Superior temporal gyrus (tissue), 1 donor: ENCODE data around the gene NPDC1.

Experiments used
- DNase-seq: peaks from one replicate; pipeline ENCODE4 v3.0.0-alpha.2; 2016; ENCODE audit errors: extremely low spot score

Gene NPDC1

DNA sequence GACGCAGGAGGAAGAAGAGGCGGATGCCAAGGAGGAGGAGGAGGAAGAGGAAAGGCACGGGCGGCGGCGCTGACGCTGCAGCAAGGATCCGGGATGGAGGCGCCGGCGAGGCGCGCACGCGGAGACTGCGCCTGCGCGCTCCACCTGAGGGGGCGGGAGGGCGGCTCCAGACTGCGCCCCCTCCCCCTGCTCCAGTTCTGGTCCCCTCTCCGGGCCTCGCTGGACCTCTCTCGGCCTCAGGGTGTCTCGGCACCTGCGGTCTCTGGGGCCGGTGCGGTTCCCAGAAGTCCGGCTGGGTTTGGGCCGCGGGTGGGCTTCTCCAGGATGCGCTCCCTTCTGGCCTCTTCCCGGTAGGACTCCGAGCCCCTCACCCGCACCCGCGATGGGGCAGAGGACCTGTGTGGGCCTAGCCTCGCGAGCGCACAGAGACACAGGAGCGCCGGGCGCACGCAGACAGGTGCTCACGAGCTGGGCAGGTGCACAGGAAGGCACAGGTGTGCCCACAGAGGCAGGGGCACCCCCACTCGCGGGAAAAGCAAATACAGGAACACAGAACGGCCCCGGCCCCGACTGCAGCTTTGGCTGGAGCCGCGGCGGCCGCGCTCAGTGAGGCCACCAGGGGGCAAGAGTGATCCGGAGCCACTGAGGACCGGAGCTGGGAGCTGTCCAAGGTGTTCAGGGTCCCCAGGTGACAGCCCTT lies at the start of gene NPDC1:
Gene NPDC1, minus strand, starts transcription at position 90 of the 700 bp plus-strand sequence. CDS start 188 bp downstream, outside the sequence.
- peak; percentile 79 for DNase-seq

DNA sequence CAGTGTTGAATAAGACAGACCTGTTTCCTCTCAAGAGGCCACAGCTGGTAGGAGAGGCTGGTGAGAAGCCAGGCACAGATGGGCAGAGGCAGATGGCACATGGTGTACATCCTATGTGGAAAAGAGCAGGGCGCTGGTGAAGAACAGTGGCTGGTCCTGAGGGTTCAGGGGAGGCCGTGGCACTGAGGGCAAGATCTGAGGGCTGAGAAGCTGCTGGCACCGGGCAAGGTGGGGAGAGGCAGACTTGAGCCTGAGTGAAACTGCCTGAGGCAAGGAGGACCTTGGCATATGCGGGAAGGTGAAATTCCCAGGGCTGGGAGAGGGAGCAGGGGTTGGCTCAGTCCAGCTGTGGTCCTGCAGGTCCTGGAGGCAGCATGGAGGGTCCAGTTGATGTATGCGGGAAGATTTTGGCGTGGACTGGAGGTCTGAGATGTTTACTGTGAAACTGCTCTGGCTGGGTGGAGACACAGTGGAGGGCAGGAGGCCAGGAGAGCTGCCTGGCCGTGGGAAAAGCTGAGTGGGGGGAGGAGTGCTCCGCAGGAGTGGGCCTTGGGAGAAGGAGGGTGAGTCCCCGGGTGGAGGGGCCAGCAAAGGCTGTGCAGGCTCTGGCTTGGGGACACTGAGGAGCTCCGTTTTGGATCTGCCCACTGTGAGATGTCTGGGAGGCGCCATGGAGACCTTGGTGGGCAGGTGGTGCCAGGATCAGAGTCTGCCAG lies 43.4 kb upstream of the NPDC1 start:
- no peak for DNase-seq

- no peak for DNase-seq
Observed at GRCh38 chr9:137088121-137088520, 42.1 kb upstream of the NPDC1 start.

DNA sequence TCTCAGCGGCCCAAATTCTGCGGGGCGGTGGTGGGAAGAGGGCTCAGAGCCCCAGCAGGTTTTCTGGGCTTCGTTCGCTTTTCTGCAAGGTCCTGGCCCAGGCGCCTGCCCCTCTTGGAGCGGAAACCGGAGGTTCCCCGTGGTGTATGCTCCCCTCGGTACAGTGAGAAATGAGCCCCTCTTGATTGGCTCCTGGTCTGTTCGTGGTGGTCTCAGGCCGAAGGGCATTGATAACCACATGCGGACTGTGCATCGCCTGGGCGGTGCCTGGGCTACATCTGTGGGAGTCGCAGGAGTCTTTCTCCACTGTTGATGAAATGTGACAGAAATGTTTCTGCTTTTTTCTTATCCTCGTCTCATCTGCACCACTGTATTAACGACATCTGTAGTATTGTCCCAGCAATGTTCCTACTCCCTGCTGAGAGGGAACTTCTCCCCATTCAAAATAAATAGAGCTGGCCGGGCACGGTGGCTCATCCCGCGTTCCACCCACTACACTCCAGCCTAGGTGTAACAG lies 41.5 kb upstream of the NPDC1 start:
- DNase-seq: no peak

- peak; percentile 97 for DNase-seq
Observed at GRCh38 chr9:137086531-137087408, 40.8 kb upstream of the NPDC1 start, which contains the start of gene MAN1B1. MAN1B1 (plus strand) TSS chr9:137086985; CDS start chr9:137087000, 15 bp downstream.

GRCh38 chr9:137085920-137086530 lies 40.0 kb upstream of the NPDC1 start:
- no peak for DNase-seq

- no peak for DNase-seq
Observed at GRCh38 chr9:137084526-137084925, 38.5 kb upstream of the NPDC1 start.

DNA sequence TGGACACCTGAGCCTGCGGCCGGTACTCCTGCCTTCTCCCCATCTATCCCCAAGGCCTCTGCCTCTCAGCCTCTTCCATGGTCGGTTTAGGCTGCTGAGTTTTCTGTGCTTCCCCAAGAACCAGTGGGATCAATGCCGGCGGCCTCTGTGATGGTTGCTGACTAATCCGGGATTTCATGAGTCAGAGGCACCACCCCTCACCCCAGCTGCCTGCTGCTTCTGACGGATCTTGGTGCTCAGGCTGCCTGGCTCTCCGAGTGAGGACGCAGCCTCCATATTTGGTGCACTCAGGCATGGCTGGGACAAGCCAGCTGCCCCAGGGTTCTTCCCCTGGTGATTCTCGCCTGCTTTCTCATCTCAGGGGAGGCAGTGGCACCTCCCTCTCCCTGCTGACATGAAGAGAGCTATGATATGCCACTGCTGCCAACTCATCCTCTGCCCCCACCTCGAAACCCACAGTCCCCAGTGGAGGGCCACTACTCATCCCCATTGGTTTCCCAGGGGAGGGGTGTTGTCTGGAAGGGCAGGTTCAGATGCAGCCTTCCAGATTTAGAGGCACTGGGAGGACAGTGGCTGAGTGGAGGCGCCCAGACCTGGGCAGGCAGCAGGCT lies 37.5 kb upstream of the NPDC1 start:
- peak; percentile 42 for DNase-seq

DNA sequence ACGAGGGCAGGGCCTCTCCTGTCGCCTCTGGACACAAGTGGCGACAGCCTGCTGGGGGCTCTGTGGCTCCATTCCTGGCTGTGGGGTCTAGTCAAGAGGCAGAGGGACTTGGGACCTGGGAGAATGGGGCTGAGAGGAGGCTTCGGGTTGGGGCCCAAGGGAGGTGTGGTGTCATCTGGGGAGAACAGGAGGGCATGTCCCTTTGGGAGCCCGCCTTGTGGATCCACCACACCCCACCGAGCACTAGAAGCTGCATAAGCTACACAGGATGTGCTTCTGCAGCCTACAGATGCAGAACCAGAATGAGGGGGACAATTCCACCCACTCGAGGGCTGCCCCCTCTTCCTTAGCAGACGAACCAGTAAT lies 36.9 kb upstream of the NPDC1 start:
- DNase-seq: no peak

DNA sequence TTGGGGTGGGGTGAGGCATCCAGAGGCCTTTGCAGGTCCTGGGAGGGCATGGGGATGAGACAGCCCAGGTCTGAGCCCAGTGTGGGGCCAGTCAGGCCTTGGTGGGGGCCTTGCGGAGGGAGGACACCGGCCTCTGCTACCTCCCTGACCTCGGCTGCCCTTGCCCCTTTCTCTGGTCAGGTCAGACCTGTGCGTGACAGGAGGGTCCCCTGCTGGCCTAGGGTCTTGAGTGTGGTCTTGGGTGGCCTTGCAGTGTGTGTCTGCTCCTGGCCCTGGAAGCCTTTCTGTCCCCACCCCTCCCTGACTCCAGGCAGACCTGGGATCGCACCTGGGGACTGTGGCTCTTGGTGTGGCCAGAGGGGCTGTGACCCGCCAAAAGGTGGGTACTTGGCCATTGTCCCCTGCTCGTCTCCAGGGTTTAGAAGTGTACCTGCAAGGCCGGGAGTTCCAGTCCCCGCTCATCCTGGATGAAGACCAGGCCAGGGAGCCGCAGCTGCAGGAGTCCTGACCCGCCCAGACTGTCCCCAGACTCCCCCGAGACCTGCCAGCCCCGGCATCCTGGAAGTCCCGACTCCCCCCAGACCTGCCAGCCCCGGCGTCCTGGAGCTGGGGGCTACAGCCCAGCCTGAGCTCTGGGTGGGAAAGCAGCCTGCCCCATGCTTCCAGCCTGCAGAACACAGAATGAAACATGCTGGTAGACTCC lies 36.4 kb upstream of the NPDC1 start:
- no peak for DNase-seq

- DNase-seq: no peak
Observed at GRCh38 chr9:137080260-137081122, 34.5 kb upstream of the NPDC1 start.

- DNase-seq: no peak
Observed at GRCh38 chr9:137079401-137079787, 33.4 kb upstream of the NPDC1 start.

DNA sequence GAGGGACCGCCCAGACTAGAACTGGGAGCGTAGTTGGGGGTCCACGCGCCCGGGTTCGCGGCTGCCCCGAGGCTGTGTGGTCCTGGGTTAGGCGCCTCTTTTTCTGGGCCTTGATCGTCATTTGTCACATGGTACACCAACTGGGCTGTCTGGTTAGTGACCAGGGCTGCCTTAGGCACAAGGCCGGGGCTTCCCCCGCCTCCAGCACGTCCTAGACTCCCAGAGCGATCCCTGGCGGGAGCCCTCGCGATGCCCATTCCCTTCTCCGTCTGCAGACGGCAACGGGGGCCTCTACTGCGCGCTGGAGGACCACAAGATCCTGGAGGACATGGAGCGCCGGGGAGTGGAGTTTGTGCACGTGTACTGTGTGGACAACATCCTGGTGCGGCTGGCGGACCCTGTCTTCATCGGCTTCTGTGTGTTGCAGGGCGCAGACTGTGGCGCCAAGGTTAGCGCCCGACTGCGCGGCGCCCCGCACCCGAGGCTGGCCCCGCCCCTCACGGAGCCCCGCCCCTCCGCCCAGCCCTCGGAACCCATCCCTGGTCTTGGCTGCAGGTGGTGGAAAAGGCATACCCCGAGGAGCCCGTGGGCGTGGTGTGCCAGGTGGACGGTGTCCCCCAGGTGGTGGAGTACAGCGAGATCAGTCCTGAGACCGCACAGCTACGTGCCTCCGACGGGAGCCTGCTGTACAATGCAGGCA lies 32.9 kb upstream of the NPDC1 start:
- DNase-seq: no peak

- DNase-seq: no peak
Observed at GRCh38 chr9:137077758-137078693, 32.0 kb upstream of the NPDC1 start.

DNA sequence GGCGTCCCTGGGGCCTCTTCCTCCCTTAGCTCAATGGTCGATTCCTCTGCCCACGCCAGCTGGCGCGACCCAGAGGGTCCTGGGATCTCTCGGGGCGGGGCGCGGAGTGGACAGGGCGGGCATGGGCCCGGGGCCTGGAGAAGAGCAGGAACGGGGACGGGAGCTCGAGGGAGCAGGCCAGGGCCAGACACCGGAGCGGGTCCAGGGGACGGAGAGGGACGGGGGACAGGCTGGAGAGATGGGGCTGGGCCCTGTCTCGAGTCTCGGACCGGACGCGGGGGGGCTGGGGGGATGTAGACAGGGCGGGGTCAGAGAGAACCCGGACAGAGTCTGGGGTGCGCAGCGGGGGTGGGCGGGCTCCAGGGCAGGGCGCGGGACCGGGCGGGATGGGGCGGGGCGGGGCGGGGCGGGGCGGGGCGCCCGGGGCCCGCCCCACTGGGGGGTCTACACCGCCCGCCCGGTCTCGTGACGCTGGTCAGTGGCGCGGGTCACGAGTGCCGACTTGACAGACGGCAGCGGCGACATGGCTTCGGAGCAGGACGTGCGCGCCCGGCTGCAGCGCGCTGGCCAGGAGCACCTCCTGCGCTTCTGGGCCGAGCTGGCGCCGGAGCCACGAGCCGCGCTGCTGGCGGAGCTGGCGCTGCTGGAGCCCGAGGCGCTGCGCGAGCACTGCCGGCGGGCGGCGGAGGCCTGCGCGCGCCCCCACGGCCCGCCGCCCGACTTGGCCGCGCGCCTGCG lies 31.2 kb upstream of the NPDC1 start, which contains the start of gene UAP1L1:
Gene UAP1L1, plus strand, starts transcription at position 508 of the 738 bp plus-strand sequence. Its CDS starts 16 bp downstream, at position 524.
- DNase-seq: peak; percentile 74

GRCh38 chr9:137076636-137077009 lies 30.6 kb upstream of the NPDC1 start:
- no peak for DNase-seq

DNA sequence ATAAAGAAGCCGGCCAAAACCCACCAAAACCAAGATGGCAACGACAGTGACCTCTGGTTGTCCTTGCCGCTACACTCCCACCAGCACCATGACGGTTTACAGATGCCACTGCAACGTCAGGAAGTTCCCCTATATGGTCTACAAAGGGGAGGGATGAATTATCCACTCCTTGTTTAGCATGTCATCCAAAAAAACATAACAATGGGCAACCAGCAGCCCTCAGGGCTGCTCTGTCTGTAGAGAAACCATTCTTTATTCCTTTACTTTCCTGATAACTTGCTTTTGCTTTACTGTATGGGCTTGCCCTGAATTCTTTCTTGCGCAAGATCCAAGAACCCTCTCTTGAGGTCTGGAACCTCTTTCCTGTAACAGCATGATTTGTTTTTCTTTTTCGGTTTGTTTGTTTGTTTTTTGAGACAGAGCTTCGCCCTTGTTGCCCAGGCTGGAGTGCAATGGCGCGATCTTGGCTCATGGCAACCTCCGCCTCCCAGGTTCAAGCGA lies 29.3 kb upstream of the NPDC1 start:
- no peak for DNase-seq
